Peyer's patch (tissue), 4 donors: ENCODE data around the gene MANBA.
"Not testable (repeated sequence)": the region's sequence is repeated elsewhere in the genome, so short reads cannot be mapped to it uniquely, and the experiment has no call there.

ENCODE experiments used
- CTCF ChIP-seq, 6 experiments: fragments of 450-650 bp in 4 of 6; fragments of 200-600 bp in 2 of 6; sonication (generic) in 1 of 6; IDR thresholded peaks; one replicate each; pipeline ENCODE4 v1.5.1; 2017 to 2019; ENCODE audit warnings: antibody characterized with exemption in 6 of 6, mild to moderate bottlenecking in 3 of 6, moderate library complexity in 1 of 6
- POLR2A ChIP-seq, 2 donors: fragments of 450-650 bp; IDR thresholded peaks; one replicate each; pipeline ENCODE4 v1.5.1; 2017; ENCODE audit warnings: antibody characterized with exemption in 2 of 2, mild to moderate bottlenecking in 2 of 2, moderate library complexity in 2 of 2

- not testable (repeated sequence) for TF ChIP-seq CTCF, POLR2A (IDR thresholded peaks at IDR 0.05)
Measured at GRCh38 chr4:102619021-102619420, 141.7 kb downstream of the MANBA start.
